Hepatocyte (in vitro differentiated cells): ENCODE data around the gene MAG. TPM values are rescaled to one million over a fixed set of nuclear protein-coding genes. Genes with fewer than 3 reads are reported as not detected.
A peak's percentile ranks its signal among the peaks of the same experiment; 100 is the strongest.

ENCODE experiments used
- DNase-seq: peaks from one replicate; pipeline ENCODE4 v3.0.0-alpha.2; 2016; ENCODE audit warnings: low spot score
- H2AFZ ChIP-seq: fragments of 200-600 bp; sonication (generic); 2 replicates; pipeline ENCODE4 v1.6.0; 2016; ENCODE audit warnings: antibody characterized with exemption, mild to moderate bottlenecking
- H3K27ac ChIP-seq: fragments of 200-600 bp; sonication (generic); 2 replicates; pipeline ENCODE4 v1.5.1; 2016; ENCODE audit warnings: mild to moderate bottlenecking
- H3K27me3 ChIP-seq: fragments of 200-600 bp; sonication (generic); 2 replicates; pipeline ENCODE4 v1.6.1; 2016
- H3K36me3 ChIP-seq: fragments of 200-600 bp; sonication (generic); replicated peaks from 2 replicates; pipeline ENCODE4 v1.5.1; 2016; ENCODE audit warnings: low read depth; ENCODE audit not compliant: insufficient read depth
- H3K4me1 ChIP-seq: fragments of 200-600 bp; sonication (generic); 2 replicates; pipeline ENCODE4 v1.5.1; 2016; ENCODE audit warnings: mild to moderate bottlenecking, moderate library complexity; ENCODE audit not compliant: insufficient read depth
- H3K4me2 ChIP-seq: fragments of 200-600 bp; sonication (generic); 2 replicates; pipeline ENCODE4 v1.6.0; 2016
- H3K4me3 ChIP-seq: fragments of 200-600 bp; sonication (generic); 2 replicates; pipeline ENCODE4 v1.5.1; 2016; ENCODE audit warnings: mild to moderate bottlenecking
- H3K79me2 ChIP-seq: fragments of 200-600 bp; sonication (generic); 2 replicates; pipeline ENCODE4 v1.6.0; 2017; ENCODE audit warnings: mild to moderate bottlenecking
- H3K9me2 ChIP-seq: fragments of 200-600 bp; sonication (generic); replicated peaks from 2 replicates; pipeline ENCODE4 v1.6.0; 2017; ENCODE audit warnings: mild to moderate bottlenecking; ENCODE audit not compliant: insufficient read depth
- H3K9me3 ChIP-seq: fragments of 200-600 bp; sonication (generic); 2 replicates; pipeline ENCODE4 v1.5.1; 2016; ENCODE audit warnings: low read depth, mild to moderate bottlenecking
- H4K20me1 ChIP-seq: fragments of 200-600 bp; sonication (generic); 2 replicates; pipeline ENCODE4 v1.6.0; 2016; ENCODE audit warnings: mild to moderate bottlenecking; ENCODE audit not compliant: insufficient read depth, poor library complexity, severe bottlenecking
- CTCF ChIP-seq: fragments of 200-600 bp; sonication (generic); IDR thresholded peaks from 2 replicates; pipeline ENCODE4 v1.5.1; 2016; ENCODE audit warnings: antibody characterized with exemption, mild to moderate bottlenecking; ENCODE audit not compliant: poor library complexity
- EZH2 ChIP-seq: fragments of 200-600 bp; sonication (generic); IDR thresholded peaks from 2 replicates; pipeline ENCODE4 v1.6.1; 2016; ENCODE audit warnings: antibody characterized with exemption, mild to moderate bottlenecking, borderline replicate concordance
- EZH2phosphoT487 ChIP-seq: fragments of 200-600 bp; sonication (generic); IDR thresholded peaks from one replicate; pipeline ENCODE4 v1.6.1; 2018; ENCODE audit warnings: antibody characterized with exemption, mild to moderate bottlenecking, low read depth, moderate library complexity; ENCODE audit not compliant: unreplicated experiment, severe bottlenecking
- WGBS: methylation state at CpG from one replicate; pipeline ENCODE4 v1.1.6; 2016; ENCODE audit warnings: low lambda C conversion rate; ENCODE audit errors: missing lambda C conversion rate; 5-methylcytosine and 5-hydroxymethylcytosine counted together
- polyA plus RNA-seq: library from polyadenylated mRNA; unstranded; fragments of >200 nt; fragmentation: Nextera tagmentation; extraction: Ambion mirVana; gene quantifications from 2 replicates; pipeline ENCODE4 v1.2.1, GENCODE V29; 2016
- total RNA-seq: library from RNA; depleted of rRNA; stranded (reverse); fragments of >200 nt; gene quantifications from 2 replicates; pipeline ENCODE4 v1.2.3, GENCODE V29; 2014

The MAG gene
- total and polyA plus RNA-seq, 2 experiments from 2014 or later = 0.47 TPM; not detected in 1

- Histone ChIP-seq H3K9me3 (no peaks in the 10 kb centered on the region), H3K9me2 (no peaks in the 10 kb centered on the region), H4K20me1 (no peaks in the 10 kb centered on the region), H3K36me3 (no peaks in the 10 kb centered on the region), H3K4me1 (no peaks in the 10 kb centered on the region), H3K4me3 (no peak overlapping the region), H3K27ac (no peak overlapping the region), H2AFZ (no peak overlapping the region), H3K79me2 (no peaks in the 10 kb centered on the region), H3K27me3 (no peaks in the 10 kb centered on the region), H3K4me2 (no peak overlapping the region)
- 88% methylated on average over 18 of the region's 18 CpGs for WGBS
- TF ChIP-seq EZH2 = no peak
- no peak for TF ChIP-seq CTCF
- TF ChIP-seq EZH2phosphoT487 = no peak
- DNase-seq = no peak
Observed at GRCh38 chr19:35352177-35352447, 60.2 kb downstream of the MAG start.

DNA sequence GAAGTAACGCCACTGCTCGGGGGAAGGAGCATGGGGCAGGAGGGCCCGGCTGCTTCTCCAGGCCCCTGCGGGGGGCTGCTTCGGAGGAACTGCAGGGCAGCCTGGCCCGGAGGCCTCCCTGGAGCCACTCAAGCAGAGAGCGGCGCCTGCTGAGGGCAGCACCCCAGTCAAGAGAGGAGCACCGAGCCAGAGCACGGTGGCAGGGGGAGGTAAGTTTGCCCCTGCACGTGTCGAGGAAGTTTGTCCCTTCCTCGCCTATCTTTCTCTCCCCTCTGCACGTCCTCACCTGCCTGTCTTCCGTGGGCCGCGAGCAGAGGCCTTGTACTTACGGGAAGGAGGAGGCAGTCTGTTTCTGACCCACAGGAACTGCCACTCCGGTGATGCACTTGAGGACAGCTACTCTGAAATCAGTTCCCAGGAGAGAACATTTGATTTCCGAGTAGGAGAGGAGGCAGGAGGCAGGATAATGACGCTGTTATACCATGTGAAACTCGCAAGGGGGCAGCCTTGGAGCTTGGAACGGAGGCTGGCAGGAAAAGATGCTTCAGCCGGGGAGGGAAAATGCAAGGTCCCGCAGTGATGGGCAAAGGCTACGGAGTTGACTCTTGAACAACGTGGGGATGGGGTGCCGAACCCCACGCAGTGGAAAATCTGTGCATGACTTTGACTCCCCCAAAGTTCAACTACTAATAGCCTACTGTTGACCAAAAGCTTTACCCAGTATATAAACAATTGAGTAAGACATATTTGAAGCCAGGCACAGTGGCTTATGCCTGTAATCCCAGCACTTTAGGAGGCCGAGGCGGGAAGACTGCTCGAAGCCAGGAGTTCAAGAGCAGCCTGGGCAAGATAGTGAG is 60.7 kb downstream of the MAG start:
- no peaks in the 10 kb centered on the region for H3K36me3 ChIP-seq
- no peaks in the 10 kb centered on the region for H3K79me2 ChIP-seq
- H4K20me1 ChIP-seq = no peaks in the 10 kb centered on the region
- WGBS = 42% methylated on average over 32 of the region's 32 CpGs
- TF ChIP-seq EZH2phosphoT487 (no peak), CTCF (peak; percentile 88)
- no peak overlapping the region for H3K4me2 ChIP-seq
- H3K9me2 ChIP-seq = no peaks in the 10 kb centered on the region
- no peak overlapping the region for H3K4me3 ChIP-seq
- peak overlapping the region; percentile 39 for H3K27ac ChIP-seq
- peaks cover 5% of the 10 kb centered on the region for H3K4me1 ChIP-seq
- no peaks in the 10 kb centered on the region for H3K9me3 ChIP-seq
- no peak overlapping the region for H2AFZ ChIP-seq
- peak; percentile 89 for DNase-seq
- H3K27me3 ChIP-seq = no peaks in the 10 kb centered on the region

DNA sequence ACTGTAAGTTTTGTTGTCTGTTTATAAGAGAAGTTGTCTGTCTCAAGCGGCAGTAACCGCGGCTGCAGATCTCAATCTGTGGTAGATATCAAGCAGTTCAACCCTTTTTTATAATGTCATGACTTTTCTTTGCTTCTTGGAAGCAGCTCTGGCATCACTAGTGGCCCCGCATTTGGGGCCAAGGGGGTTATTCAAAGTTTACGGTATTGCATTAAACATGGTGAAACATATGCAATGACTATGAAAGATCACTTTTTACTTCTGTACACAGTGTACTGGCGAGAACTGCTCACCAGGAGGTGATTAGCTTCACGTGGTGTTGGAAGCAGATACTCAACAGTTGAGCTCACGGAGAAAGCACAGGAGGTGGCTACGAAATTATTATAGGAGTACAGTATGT is 61.7 kb downstream of the MAG start:
- no peak overlapping the region for H3K4me2 ChIP-seq
- H3K27ac ChIP-seq = peak overlapping the region; percentile 39
- DNase-seq = no peak
- no peaks in the 10 kb centered on the region for H3K36me3 ChIP-seq
- H3K4me1 ChIP-seq = peaks cover 5% of the 10 kb centered on the region
- no peak overlapping the region for H3K4me3 ChIP-seq
- no peak overlapping the region for H2AFZ ChIP-seq
- no peaks in the 10 kb centered on the region for H3K79me2 ChIP-seq
- no peaks in the 10 kb centered on the region for H4K20me1 ChIP-seq
- no peaks in the 10 kb centered on the region for H3K9me2 ChIP-seq
- H3K9me3 ChIP-seq = no peaks in the 10 kb centered on the region
- TF ChIP-seq CTCF (peak; percentile 12), EZH2 (no peak), EZH2phosphoT487 (no peak)
- H3K27me3 ChIP-seq = no peaks in the 10 kb centered on the region
- 81% methylated on average over 9 of the region's 9 CpGs for WGBS
